SK-N-SH (cell line): Measurements from ENCODE around the gene FAM222B. TPM values are rescaled to one million over a fixed set of nuclear protein-coding genes. Genes with fewer than 3 reads are reported as not detected.

ENCODE experiments used
- CTCF ChIA-PET: fragments of 300-600, 350-600 bp; formaldehyde crosslinking; extraction: SDS; loops from one replicate; lab custom pipeline; 2021; lab: Yijun Ruan, JAX
- POLR2A ChIA-PET: fragments of 350-600 bp; sonication (Branson Sonifier 250); formaldehyde crosslinking; extraction: SDS; loops from one replicate; lab custom pipeline; 2020; ENCODE audit warnings: antibody characterized with exemption, inconsistent platforms; lab: Yijun Ruan, JAX
- DNase-seq: peaks from one replicate; pipeline ENCODE4 v3.0.0; 2012
- H2AFZ ChIP-seq: fragments of 200-600 bp; sonication (generic); 2 replicates; pipeline ENCODE4 v1.8.1; 2016; ENCODE audit warnings: antibody characterized with exemption, mild to moderate bottlenecking, low read depth
- H3F3A ChIP-seq: fragments of 200-600 bp; sonication (generic); replicated peaks from 2 replicates; pipeline ENCODE3; 2016; ENCODE audit warnings: antibody characterized with exemption, mild to moderate bottlenecking; ENCODE audit not compliant: insufficient read depth
- H3K27ac ChIP-seq, 2 experiments: fragments of 200-500 bp in 1 of 2; fragments of 200-600 bp in 1 of 2; sonication (Bioruptor generic) in 1 of 2; sonication (generic), shearing (Covaris generic) in 1 of 2; 2 replicates each; pipeline versions ENCODE4 v1.5.1 to v1.6.1; 2014 to 2016; ENCODE audit warnings: low read depth in 2 of 2, inconsistent platforms in 1 of 2, low read length in 1 of 2, mild to moderate bottlenecking in 1 of 2, mixed read lengths in 1 of 2
- H3K27me3 ChIP-seq: fragments of 200-600 bp; sonication (generic), shearing (Covaris generic); 2 replicates; pipeline ENCODE4 v1.6.1; 2016; ENCODE audit warnings: mixed run types; ENCODE audit not compliant: insufficient read depth
- H3K36me3 ChIP-seq, 2 experiments: fragments of 200-500 bp in 1 of 2; fragments of 200-600 bp in 1 of 2; sonication (Bioruptor generic) in 1 of 2; sonication (generic) in 1 of 2; replicated peaks in 1 of 2; 2 replicates each; pipeline versions ENCODE3 to v1.5.1; 2014 to 2016; ENCODE audit warnings: low read length in 1 of 2, mild to moderate bottlenecking in 1 of 2; ENCODE audit not compliant: insufficient read depth in 2 of 2, control insufficient read depth in 1 of 2
- H3K4me1 ChIP-seq, 2 experiments: fragments of 200-500 bp in 1 of 2; fragments of 200-600 bp in 1 of 2; sonication (Bioruptor generic) in 1 of 2; sonication (generic), shearing (Covaris generic) in 1 of 2; 2 replicates each; pipeline versions ENCODE4 v1.5.1 to v1.6.1; 2014 to 2016; ENCODE audit warnings: low read depth in 1 of 2, low read length in 1 of 2, mixed run types in 1 of 2; ENCODE audit not compliant: insufficient read depth in 2 of 2, control insufficient read depth in 1 of 2
- H3K4me2 ChIP-seq: fragments of 200-600 bp; sonication (generic), shearing (Covaris generic); 2 replicates; pipeline ENCODE4 v1.6.1; 2017; ENCODE audit warnings: mixed run types
- H3K4me3 ChIP-seq, 2 experiments: fragments of 200-500 bp in 1 of 2; fragments of 200-600 bp in 1 of 2; sonication (Bioruptor generic) in 1 of 2; sonication (generic), shearing (Covaris generic) in 1 of 2; 2 replicates each; pipeline versions ENCODE4 v1.5.1 to v1.8.1; 2014 to 2016; ENCODE audit warnings: low read depth in 2 of 2, inconsistent platforms in 1 of 2, low read length in 1 of 2, mild to moderate bottlenecking in 1 of 2, mixed read lengths in 1 of 2, moderate library complexity in 1 of 2
- H3K79me2 ChIP-seq: fragments of 200-600 bp; sonication (generic); 2 replicates; pipeline ENCODE4 v1.8.1; 2017; ENCODE audit warnings: mild to moderate bottlenecking; ENCODE audit not compliant: insufficient read depth
- H3K9ac ChIP-seq: fragments of 200-600 bp; sonication (generic); 2 replicates; pipeline ENCODE4 v1.6.1; 2017; ENCODE audit warnings: mixed run types
- H3K9me2 ChIP-seq: fragments of 200-600 bp; sonication (generic); 2 replicates; pipeline ENCODE4 v1.6.1; 2017; ENCODE audit warnings: mixed run types
- H3K9me3 ChIP-seq: fragments of 200-600 bp; sonication (generic); 2 replicates; pipeline ENCODE4 v1.6.1; 2017; ENCODE audit warnings: mixed run types, mild to moderate bottlenecking, moderate library complexity
- H4K20me1 ChIP-seq: fragments of 200-600 bp; sonication (generic); 2 replicates; pipeline ENCODE4 v1.6.1; 2017; ENCODE audit warnings: mild to moderate bottlenecking, mixed run types; ENCODE audit not compliant: insufficient read depth
- CTCF ChIP-seq: fragments of 200-600 bp; sonication (generic); IDR thresholded peaks from 2 replicates; pipeline ENCODE4 v1.6.1; 2017; ENCODE audit warnings: antibody characterized with exemption, mild to moderate bottlenecking, moderate library complexity
- EP300 ChIP-seq, 2 experiments: IDR thresholded peaks; 2 replicates each; pipeline versions ENCODE4 v1.4.0 to v1.6.1; 2012; ENCODE audit warnings: borderline replicate concordance in 1 of 2, low read depth in 1 of 2, low read length in 1 of 2
- EZH2phosphoT487 ChIP-seq: fragments of 200-600 bp; sonication (generic); IDR thresholded peaks from 2 replicates; pipeline ENCODE4 v1.6.1; 2017; ENCODE audit warnings: low read depth, mixed run types, mild to moderate bottlenecking, antibody characterized with exemption, moderate library complexity, borderline replicate concordance
- FOSL2 ChIP-seq: IDR thresholded peaks from 2 replicates; pipeline ENCODE4 v1.4.0; 2012; ENCODE audit warnings: low read depth, mild to moderate bottlenecking, moderate library complexity, borderline replicate concordance
- FOXJ3 ChIP-seq: sonication (generic); formaldehyde crosslinking; IDR thresholded peaks from 2 replicates; pipeline ENCODE4 v1.5.1; 2020; ENCODE audit warnings: mild to moderate bottlenecking, missing genetic modification reagents
- FOXM1 ChIP-seq: IDR thresholded peaks from 2 replicates; pipeline ENCODE4 v1.4.0; 2012; ENCODE audit warnings: low read depth, mild to moderate bottlenecking
- GABPA ChIP-seq: IDR thresholded peaks from 2 replicates; pipeline ENCODE4 v1.4.0; 2012; ENCODE audit warnings: low read depth, mild to moderate bottlenecking
- GATA2 ChIP-seq: sonication (generic); formaldehyde crosslinking; IDR thresholded peaks from 2 replicates; pipeline ENCODE4 v1.5.0; 2020; ENCODE audit warnings: mild to moderate bottlenecking, missing genetic modification reagents
- IRF3 ChIP-seq: fragments of 150-350 bp; IDR thresholded peaks from 2 replicates; pipeline ENCODE4 v1.6.1; 2016; ENCODE audit warnings: mild to moderate bottlenecking, low read depth, low read length
- JUND ChIP-seq: IDR thresholded peaks from 2 replicates; pipeline ENCODE4 v1.4.0; 2012
- MAX ChIP-seq: IDR thresholded peaks from 2 replicates; pipeline ENCODE4 v1.4.0; 2012; ENCODE audit warnings: low read depth
- NFIC ChIP-seq: IDR thresholded peaks from 2 replicates; pipeline ENCODE4 v1.4.0; 2012; ENCODE audit warnings: borderline replicate concordance
- POLR2AphosphoS5 ChIP-seq: IDR thresholded peaks from 2 replicates; pipeline ENCODE4 v1.6.1; 2012; ENCODE audit warnings: low read depth, low read length
- RAD21 ChIP-seq: IDR thresholded peaks from 2 replicates; pipeline ENCODE4 v1.6.1; 2012; ENCODE audit warnings: mild to moderate bottlenecking, low read length
- RCOR1 ChIP-seq: fragments of 150-350 bp; IDR thresholded peaks from 2 replicates; pipeline ENCODE4 v1.6.1; 2017; ENCODE audit warnings: antibody characterized with exemption, low read length
- RXRA ChIP-seq: IDR thresholded peaks from 2 replicates; pipeline ENCODE4 v1.4.0; 2012; ENCODE audit warnings: low read depth, mild to moderate bottlenecking, borderline replicate concordance
- SIN3A ChIP-seq: IDR thresholded peaks from 2 replicates; pipeline ENCODE4 v1.6.1; 2012; ENCODE audit warnings: low read depth, mild to moderate bottlenecking, low read length, moderate library complexity, borderline replicate concordance
- SMC3 ChIP-seq: IDR thresholded peaks from 2 replicates; pipeline ENCODE4 v1.6.1; 2012; ENCODE audit warnings: low read depth, low read length, improper control_type of control experiment
- YY1 ChIP-seq: IDR thresholded peaks from 2 replicates; pipeline ENCODE4 v1.4.0; 2012; ENCODE audit warnings: low read depth, mild to moderate bottlenecking
- ZBTB33 ChIP-seq: IDR thresholded peaks from 2 replicates; pipeline ENCODE4 v1.4.0; 2012; ENCODE audit warnings: low read depth, borderline replicate concordance
- WGBS: methylation state at CpG from one replicate; pipeline ENCODE4 v1.1.6; 2017; ENCODE audit warnings: low lambda C conversion rate; 5-methylcytosine and 5-hydroxymethylcytosine counted together
- polyA plus RNA-seq, 3 experiments: library from polyadenylated mRNA; depleted of rRNA; stranded (reverse); fragments of >200 nt; gene quantifications; 2 replicates each; pipeline ENCODE4 v1.2.3, GENCODE V29; 2012

FAM222B gene
- polyA plus RNA-seq, 1 of the 3 experiments (the other 2 are of a cell fraction): 9.0 TPM

- TF ChIP-seq YY1: no peak
Observed at GRCh38 chr17:28863953-28864352, 21.4 kb upstream of the FAM222B start (continued).

- 91% methylated on average over 3 of the region's 3 CpGs for WGBS
- Histone ChIP-seq H3K9me3 (no peaks in the 10 kb centered on the region), H3K4me1 (no peaks in the 10 kb centered on the region), H3K27ac (no peak overlapping the region), H3K9ac (no peak overlapping the region), H3K36me3 (peaks cover 7 to 25% of the 10 kb centered on the region in 2 experiments), H3K79me2 (no peaks in the 10 kb centered on the region), H3K4me2 (no peak overlapping the region), H3K9me2 (no peaks in the 10 kb centered on the region), H2AFZ (no peak overlapping the region), H3F3A (no peaks in the 10 kb centered on the region), H3K27me3 (no peaks in the 10 kb centered on the region), H4K20me1 (no peaks in the 10 kb centered on the region), H3K4me3 (no peak overlapping the region)
- no peak for DNase-seq
- POLR2A ChIA-PET: no interaction called here
- TF ChIP-seq FOXJ3 (CRISPR knock-in tag): no peak
- TF ChIP-seq EZH2phosphoT487: no peak
- TF ChIP-seq RXRA: no peak
- CTCF ChIA-PET: interaction anchor here (1.3 to 1.5 kb wide), 3 partner anchors 40 to 135 kb away, joined by 5 to 6 read pairs (median 6); no protein-coding TSS in a partner anchor
Observed at GRCh38 chr17:28862561-28862960, 20.0 kb upstream of the FAM222B start.

- Histone ChIP-seq H4K20me1 (no peaks in the 10 kb centered on the region), H3K36me3 (peaks cover 7 to 25% of the 10 kb centered on the region in 2 experiments), H2AFZ (no peak overlapping the region), H3K9me2 (no peaks in the 10 kb centered on the region), H3K4me2 (no peak overlapping the region), H3K4me1 (no peaks in the 10 kb centered on the region), H3K79me2 (no peaks in the 10 kb centered on the region), H3K4me3 (no peak overlapping the region), H3K27me3 (no peaks in the 10 kb centered on the region), H3F3A (no peaks in the 10 kb centered on the region), H3K9me3 (no peaks in the 10 kb centered on the region), H3K9ac (no peak overlapping the region), H3K27ac (no peak overlapping the region)
- POLR2A ChIA-PET: interaction anchor here (1.4 kb wide), 1 partner anchor 19 kb away, joined by 5 read pairs; the partner anchor contains the start of gene FAM222B
- 79% methylated on average over 8 of the region's 8 CpGs for WGBS
- DNase-seq: no peak
- CTCF ChIA-PET: interaction anchor here (1.3 to 1.5 kb wide), 4 partner anchors 19 to 134 kb away, joined by 3 to 6 read pairs (median 6); partner anchors contain the start of gene FAM222B
- TF ChIP-seq JUND: no peak
- no peak for TF ChIP-seq FOSL2
- TF ChIP-seq RAD21: no peak
- no peak for TF ChIP-seq GABPA
- no peak for TF ChIP-seq MAX
- TF ChIP-seq FOXM1: no peak
- TF ChIP-seq SMC3: no peak
- TF ChIP-seq ZBTB33: no peak
- TF ChIP-seq IRF3: no peak
- TF ChIP-seq CTCF: no peak
- no peak for TF ChIP-seq NFIC
- no peak for TF ChIP-seq EP300 (IDR thresholded peaks at IDR 0.05; ENCODE audit: borderline replicate concordance in 1 of 2, low read depth in 1 of 2, low read length in 1 of 2)
- no peak for TF ChIP-seq SIN3A
- TF ChIP-seq RXRA: no peak
- no peak for TF ChIP-seq GATA2 (CRISPR knock-in tag)
- TF ChIP-seq POLR2AphosphoS5: no peak
- no peak for TF ChIP-seq RCOR1
Observed at GRCh38 chr17:28861393-28862203, 19.0 kb upstream of the FAM222B start.
